Measurements from ENCODE around the gene HS6ST3. TPM values are rescaled to one million over a fixed set of nuclear protein-coding genes. Genes with fewer than 3 reads are reported as not detected.

Gene HS6ST3
- total and polyA plus RNA-seq, 2 donors (not counting 3 experiments of a cell fraction or from before 2014, with no cell fraction given), result 0.03 to 0.15 TPM

DNA sequence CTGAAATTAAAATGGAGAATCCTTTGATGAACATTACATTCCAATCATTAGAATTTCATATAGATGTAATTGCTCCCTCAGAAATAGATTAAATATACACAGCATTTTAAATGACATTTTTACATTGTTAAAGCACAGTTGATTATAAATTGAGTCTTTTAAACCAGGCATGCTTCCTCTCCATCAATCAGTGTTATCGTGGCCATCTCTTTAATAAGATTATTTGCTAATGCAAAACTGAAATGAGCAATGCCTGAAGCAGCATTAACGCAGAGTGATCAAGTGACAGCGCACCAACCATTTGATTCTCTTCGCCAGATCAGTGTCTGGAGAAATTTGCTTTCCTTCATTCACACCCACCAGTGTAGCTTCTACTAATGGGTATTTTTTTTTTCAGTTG lies 644.6 kb downstream of the HS6ST3 start:
- FAIRE-seq (no peak), DNase-seq (ENCODE audit: low read depth, low spot score) (no peak)
- ChIA-PET CTCF (no interaction called here), POLR2A (no interaction called here)
- no peaks in the 10 kb centered on the region for H3K4me1 ChIP-seq (ENCODE audit: control insufficient read depth, extremely low read depth, insufficient read depth, low read length)
- no peaks in the 10 kb centered on the region for H4K20me1 ChIP-seq (replicated peaks; ENCODE audit: control insufficient read depth, extremely low read depth, insufficient read depth, low read length)
- H3K79me2 ChIP-seq (ENCODE audit: control insufficient read depth, insufficient read depth, low read length), result no peaks in the 10 kb centered on the region
- no peak overlapping the region for H3K27ac ChIP-seq (ENCODE audit: insufficient read depth, low read depth, low read length)
- no peak overlapping the region for H3K4me2 ChIP-seq (ENCODE audit: insufficient read depth, low read length)
- H2AFZ ChIP-seq (ENCODE audit: low read depth, low read length), result no peak overlapping the region
- H3K4me3 ChIP-seq (replicated peaks in 1 of 3; ENCODE audit: insufficient read depth in 1 of 3, low read depth in 1 of 3, low read length in 3 of 3), result no peak overlapping the region
- H3K9ac ChIP-seq (replicated peaks; ENCODE audit: extremely low read depth, insufficient read depth, low read length), result no peak overlapping the region
- no peak for TF ChIP-seq POLR2AphosphoS5 (IDR thresholded peaks at IDR 0.05; ENCODE audit: insufficient read depth, low read depth, low read length)
- no peak for TF ChIP-seq FOS (IDR thresholded peaks at IDR 0.05; ENCODE audit: borderline replicate concordance, insufficient read depth, low read length)
- TF ChIP-seq, protein P1, sequence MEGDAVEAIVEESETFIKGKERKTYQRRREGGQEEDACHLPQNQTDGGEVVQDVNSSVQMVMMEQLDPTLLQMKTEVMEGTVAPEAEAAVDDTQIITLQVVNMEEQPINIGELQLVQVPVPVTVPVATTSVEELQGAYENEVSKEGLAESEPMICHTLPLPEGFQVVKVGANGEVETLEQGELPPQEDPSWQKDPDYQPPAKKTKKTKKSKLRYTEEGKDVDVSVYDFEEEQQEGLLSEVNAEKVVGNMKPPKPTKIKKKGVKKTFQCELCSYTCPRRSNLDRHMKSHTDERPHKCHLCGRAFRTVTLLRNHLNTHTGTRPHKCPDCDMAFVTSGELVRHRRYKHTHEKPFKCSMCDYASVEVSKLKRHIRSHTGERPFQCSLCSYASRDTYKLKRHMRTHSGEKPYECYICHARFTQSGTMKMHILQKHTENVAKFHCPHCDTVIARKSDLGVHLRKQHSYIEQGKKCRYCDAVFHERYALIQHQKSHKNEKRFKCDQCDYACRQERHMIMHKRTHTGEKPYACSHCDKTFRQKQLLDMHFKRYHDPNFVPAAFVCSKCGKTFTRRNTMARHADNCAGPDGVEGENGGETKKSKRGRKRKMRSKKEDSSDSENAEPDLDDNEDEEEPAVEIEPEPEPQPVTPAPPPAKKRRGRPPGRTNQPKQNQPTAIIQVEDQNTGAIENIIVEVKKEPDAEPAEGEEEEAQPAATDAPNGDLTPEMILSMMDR (IDR thresholded peaks at IDR 0.05; ENCODE audit: extremely low read depth in 1 of 2, insufficient read depth in 1 of 2, low read depth in 1 of 2, low read length in 2 of 2), result no peak
- no peak for TF ChIP-seq JUN (IDR thresholded peaks at IDR 0.05; ENCODE audit: borderline replicate concordance, insufficient read depth, insufficient read length, low read depth)
- TF ChIP-seq, protein P2, sequence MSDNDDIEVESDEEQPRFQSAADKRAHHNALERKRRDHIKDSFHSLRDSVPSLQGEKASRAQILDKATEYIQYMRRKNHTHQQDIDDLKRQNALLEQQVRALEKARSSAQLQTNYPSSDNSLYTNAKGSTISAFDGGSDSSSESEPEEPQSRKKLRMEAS (IDR thresholded peaks at IDR 0.05; ENCODE audit: insufficient read depth, insufficient read length), result no peak
- no peak for TF ChIP-seq GATA2 (IDR thresholded peaks at IDR 0.05; ENCODE audit: insufficient read depth, insufficient read length, low read depth, low read length)
- TF ChIP-seq MYC (IDR thresholded peaks at IDR 0.05; ENCODE audit: low read depth, low read length), result no peak
- TF ChIP-seq POLR2A (IDR thresholded peaks at IDR 0.05; ENCODE audit: low read depth, low read length), result no peak
- no peak for TF ChIP-seq EZH2 (IDR thresholded peaks at IDR 0.05; ENCODE audit: borderline replicate concordance, low read depth, low read length, severe bottlenecking)
- intact Hi-C loops (cut with micrococcal nuclease), result no loop called here
- H3K27me3 ChIP-seq (ENCODE audit: control insufficient read depth in 2 of 2, insufficient read depth in 2 of 2, low read length in 2 of 2), result no peaks in the 10 kb centered on the region
- dilution Hi-C loops (cut with MboI; ENCODE audit: extremely low pct_ligation_motif_present, low sequenced_read_pairs), result no loop called here
- H3K9me1 ChIP-seq (replicated peaks; ENCODE audit: control insufficient read depth, extremely low read depth, insufficient read depth, low read length), result no peaks in the 10 kb centered on the region
- H3K9me3 ChIP-seq (replicated peaks; ENCODE audit: control insufficient read depth, insufficient read depth, low read length), result no peaks in the 10 kb centered on the region
- H3K36me3 ChIP-seq (ENCODE audit: control insufficient read depth in 2 of 2, extremely low read depth in 1 of 2, insufficient read depth in 2 of 2, low read length in 2 of 2), result no peaks in the 10 kb centered on the region
- no TSS peak for BruUV-seq (replicated peaks)

Data from endothelial cell of umbilical vein (primary cell).